ENCODE data around the gene FCN1. TPM values are rescaled to one million over a fixed set of nuclear protein-coding genes. Genes with fewer than 3 reads are reported as not detected.

FCN1 gene
- total RNA-seq, 1 donor from 2014 or later, result not detected

- Mint-ChIP-seq H3K27ac (no peak overlapping the region), H3K36me3 (no peaks in the 10 kb centered on the region), H3K9me3 (no peaks in the 10 kb centered on the region), H3K27me3 (ENCODE audit: insufficient read depth, low read depth) (peaks cover 2% of the 10 kb centered on the region), H3K4me1 (peaks cover 26% of the 10 kb centered on the region), H3K4me3 (no peak overlapping the region)
- DNase-seq (ENCODE audit: low spot score), result no peak
- Histone ChIP-seq H3K9me3 (ENCODE audit: low read depth) (no peaks in the 10 kb centered on the region), H3K36me3 (no peaks in the 10 kb centered on the region), H3K27me3 (no peaks in the 10 kb centered on the region), H3K4me2 (no peak overlapping the region), H4K20me1 (ENCODE audit: low read depth) (no peaks in the 10 kb centered on the region), H3K27ac (no peak overlapping the region), H3K9ac (no peak overlapping the region), H3K4me1 (peaks cover 14% of the 10 kb centered on the region), H3F3A (ENCODE audit: low read depth) (peaks cover 10% of the 10 kb centered on the region), H3K4me3 (no peak overlapping the region), H3K79me2 (ENCODE audit: low read depth) (no peaks in the 10 kb centered on the region), H2AFZ (replicated peaks) (no peak overlapping the region)
- TF ChIP-seq EZH2phosphoT487 (IDR thresholded peaks at IDR 0.05), result no peak
- TF ChIP-seq, protein P1, sequence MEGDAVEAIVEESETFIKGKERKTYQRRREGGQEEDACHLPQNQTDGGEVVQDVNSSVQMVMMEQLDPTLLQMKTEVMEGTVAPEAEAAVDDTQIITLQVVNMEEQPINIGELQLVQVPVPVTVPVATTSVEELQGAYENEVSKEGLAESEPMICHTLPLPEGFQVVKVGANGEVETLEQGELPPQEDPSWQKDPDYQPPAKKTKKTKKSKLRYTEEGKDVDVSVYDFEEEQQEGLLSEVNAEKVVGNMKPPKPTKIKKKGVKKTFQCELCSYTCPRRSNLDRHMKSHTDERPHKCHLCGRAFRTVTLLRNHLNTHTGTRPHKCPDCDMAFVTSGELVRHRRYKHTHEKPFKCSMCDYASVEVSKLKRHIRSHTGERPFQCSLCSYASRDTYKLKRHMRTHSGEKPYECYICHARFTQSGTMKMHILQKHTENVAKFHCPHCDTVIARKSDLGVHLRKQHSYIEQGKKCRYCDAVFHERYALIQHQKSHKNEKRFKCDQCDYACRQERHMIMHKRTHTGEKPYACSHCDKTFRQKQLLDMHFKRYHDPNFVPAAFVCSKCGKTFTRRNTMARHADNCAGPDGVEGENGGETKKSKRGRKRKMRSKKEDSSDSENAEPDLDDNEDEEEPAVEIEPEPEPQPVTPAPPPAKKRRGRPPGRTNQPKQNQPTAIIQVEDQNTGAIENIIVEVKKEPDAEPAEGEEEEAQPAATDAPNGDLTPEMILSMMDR (IDR thresholded peaks at IDR 0.05), result no peak
- no peak for TF ChIP-seq EZH2 (IDR thresholded peaks at IDR 0.05)
These were observed 48.1 kb upstream of the FCN1 start for GRCh38 chr9:134965851-134966250.

GRCh38 chr9:134965411-134965810 is 47.7 kb upstream of the FCN1 start:
- no peak overlapping the region for H3K27ac Mint-ChIP-seq
- H3K27me3 Mint-ChIP-seq (ENCODE audit: insufficient read depth, low read depth), result peaks cover 2% of the 10 kb centered on the region
- H3K4me1 ChIP-seq, result peaks cover 14% of the 10 kb centered on the region
- H3K4me3 Mint-ChIP-seq, result no peak overlapping the region
- peaks cover 10% of the 10 kb centered on the region for H3F3A ChIP-seq (ENCODE audit: low read depth)
- no peaks in the 10 kb centered on the region for H3K36me3 Mint-ChIP-seq
- H3K27me3 ChIP-seq, result no peaks in the 10 kb centered on the region
- H3K9me3 Mint-ChIP-seq, result no peaks in the 10 kb centered on the region
- no peak overlapping the region for H3K4me2 ChIP-seq
- H3K9me3 ChIP-seq (ENCODE audit: low read depth), result no peaks in the 10 kb centered on the region
- no peaks in the 10 kb centered on the region for H4K20me1 ChIP-seq (ENCODE audit: low read depth)
- no peak for DNase-seq (ENCODE audit: low spot score)
- no peak overlapping the region for H3K9ac ChIP-seq
- no peak overlapping the region for H3K4me3 ChIP-seq
- H3K79me2 ChIP-seq (ENCODE audit: low read depth), result no peaks in the 10 kb centered on the region
- no peak for TF ChIP-seq EZH2 (IDR thresholded peaks at IDR 0.05)
- no peak for TF ChIP-seq EZH2phosphoT487 (IDR thresholded peaks at IDR 0.05)
- TF ChIP-seq, protein P1 (IDR thresholded peaks at IDR 0.05), result no peak
- H2AFZ ChIP-seq (replicated peaks), result no peak overlapping the region
- H3K36me3 ChIP-seq, result no peaks in the 10 kb centered on the region
- peaks cover 26% of the 10 kb centered on the region for H3K4me1 Mint-ChIP-seq
- no peak overlapping the region for H3K27ac ChIP-seq

- Histone ChIP-seq H4K20me1 (ENCODE audit: low read depth) (no peaks in the 10 kb centered on the region), H3K4me3 (no peak overlapping the region), H3K9me3 (ENCODE audit: low read depth) (no peaks in the 10 kb centered on the region), H3K9ac (no peak overlapping the region), H3K36me3 (no peaks in the 10 kb centered on the region), H3K27me3 (no peaks in the 10 kb centered on the region), H2AFZ (replicated peaks) (no peak overlapping the region), H3F3A (ENCODE audit: low read depth) (peaks cover 10% of the 10 kb centered on the region), H3K4me1 (peaks cover 14% of the 10 kb centered on the region), H3K79me2 (ENCODE audit: low read depth) (no peaks in the 10 kb centered on the region), H3K27ac (no peak overlapping the region), H3K4me2 (no peak overlapping the region)
- TF ChIP-seq, protein P1 (IDR thresholded peaks at IDR 0.05), result no peak
- TF ChIP-seq EZH2 (IDR thresholded peaks at IDR 0.05) (no peak), EZH2phosphoT487 (IDR thresholded peaks at IDR 0.05) (no peak)
- Mint-ChIP-seq H3K36me3 (no peaks in the 10 kb centered on the region), H3K4me1 (peaks cover 21% of the 10 kb centered on the region), H3K27ac (no peak overlapping the region), H3K27me3 (ENCODE audit: insufficient read depth, low read depth) (peaks cover 2% of the 10 kb centered on the region), H3K9me3 (no peaks in the 10 kb centered on the region), H3K4me3 (no peak overlapping the region)
- DNase-seq (ENCODE audit: low spot score), result no peak
These were observed 46.8 kb upstream of the FCN1 start for GRCh38 chr9:134964271-134965055.
